GM13977 (cell line): Measurements from ENCODE around the gene SLC12A7.
"Not testable (repeated sequence)": the region's sequence is repeated elsewhere in the genome, so short reads cannot be mapped to it uniquely, and the experiment has no call there.

Experiments used
- DNase-seq: peaks from one replicate; pipeline ENCODE4 v3.0.0; 2012; ENCODE audit warnings: low spot score
- in situ Hi-C: fragments of 300-500 bp; cut with MboI; formaldehyde crosslinking; loops from one replicate; pipeline ENCODE4 v1.12.0; 2022; ENCODE audit warnings: low sequenced_read_pairs, low pct_unique_long_range_greater_than_20kb, mixed read lengths, inconsistent platforms; ENCODE audit not compliant: unreplicated experiment
- TF ChIP-seq, protein P1 (sequence below): IDR thresholded peaks from 2 replicates; pipeline ENCODE4 v1.5.1; 2012; ENCODE audit warnings: mild to moderate bottlenecking, control low read depth; ENCODE audit not compliant: insufficient read depth; ENCODE audit errors: extremely low read depth, missing control alignments

The SLC12A7 gene

DNA sequence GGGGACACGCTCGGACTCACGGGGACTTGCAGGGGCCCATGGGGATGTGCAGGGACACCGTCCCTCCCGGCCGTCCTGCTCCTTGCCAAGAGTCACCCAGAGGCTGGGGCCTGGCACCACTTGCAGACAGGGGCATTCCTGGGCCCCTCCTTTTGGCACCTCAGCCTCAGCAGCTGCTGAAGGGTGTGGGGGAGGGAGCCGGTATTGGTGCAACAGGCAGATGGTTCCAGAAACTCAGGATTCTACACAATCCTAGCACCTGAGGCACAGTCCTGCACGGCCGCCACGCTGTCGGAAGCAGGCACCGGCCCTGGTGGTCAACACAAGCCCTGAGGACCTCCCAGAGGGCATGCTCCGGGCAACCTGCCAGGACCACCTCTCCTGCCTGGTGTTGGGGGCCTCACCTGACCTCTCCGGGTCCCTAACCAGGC is 19.3 kb upstream of the SLC12A7 start:
- in situ Hi-C loops, result no loop called here
- no peak for DNase-seq
- TF ChIP-seq, protein P1, sequence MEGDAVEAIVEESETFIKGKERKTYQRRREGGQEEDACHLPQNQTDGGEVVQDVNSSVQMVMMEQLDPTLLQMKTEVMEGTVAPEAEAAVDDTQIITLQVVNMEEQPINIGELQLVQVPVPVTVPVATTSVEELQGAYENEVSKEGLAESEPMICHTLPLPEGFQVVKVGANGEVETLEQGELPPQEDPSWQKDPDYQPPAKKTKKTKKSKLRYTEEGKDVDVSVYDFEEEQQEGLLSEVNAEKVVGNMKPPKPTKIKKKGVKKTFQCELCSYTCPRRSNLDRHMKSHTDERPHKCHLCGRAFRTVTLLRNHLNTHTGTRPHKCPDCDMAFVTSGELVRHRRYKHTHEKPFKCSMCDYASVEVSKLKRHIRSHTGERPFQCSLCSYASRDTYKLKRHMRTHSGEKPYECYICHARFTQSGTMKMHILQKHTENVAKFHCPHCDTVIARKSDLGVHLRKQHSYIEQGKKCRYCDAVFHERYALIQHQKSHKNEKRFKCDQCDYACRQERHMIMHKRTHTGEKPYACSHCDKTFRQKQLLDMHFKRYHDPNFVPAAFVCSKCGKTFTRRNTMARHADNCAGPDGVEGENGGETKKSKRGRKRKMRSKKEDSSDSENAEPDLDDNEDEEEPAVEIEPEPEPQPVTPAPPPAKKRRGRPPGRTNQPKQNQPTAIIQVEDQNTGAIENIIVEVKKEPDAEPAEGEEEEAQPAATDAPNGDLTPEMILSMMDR, result no peak

DNA sequence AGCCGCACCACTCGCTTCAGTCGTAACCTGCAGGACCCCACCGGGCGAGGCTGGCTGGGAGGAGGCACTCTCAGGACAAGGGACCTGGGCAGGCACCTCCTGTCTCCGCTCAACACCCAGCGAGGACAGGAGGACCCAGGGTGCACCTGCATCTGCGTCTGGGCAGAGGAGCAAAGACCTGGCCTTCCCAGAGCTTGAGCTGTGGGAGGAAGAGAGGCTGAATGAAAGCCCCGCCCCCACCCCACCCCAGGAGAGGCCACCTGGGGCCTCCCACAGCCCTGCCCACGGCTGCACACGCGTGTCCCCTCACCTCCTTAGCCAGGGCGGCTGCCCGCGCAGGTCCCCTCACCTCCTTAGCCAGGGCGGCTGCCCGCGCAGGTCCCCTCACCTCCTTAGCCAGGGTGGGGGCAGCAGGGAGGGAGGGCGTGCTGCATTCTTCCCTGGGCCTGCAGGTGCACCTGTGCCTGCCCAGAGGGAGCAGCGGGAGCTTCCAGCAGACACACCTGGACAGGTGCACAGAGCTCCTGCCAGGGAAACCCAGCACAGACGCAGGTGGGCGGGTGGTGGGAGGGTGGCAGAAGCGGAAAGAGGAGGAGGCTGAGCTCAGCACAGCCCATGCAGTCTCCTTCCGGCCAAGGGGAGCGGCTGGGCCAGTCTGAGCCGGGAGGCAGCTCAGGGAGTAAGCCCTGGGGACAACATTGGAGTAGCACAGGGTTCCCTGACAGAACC is 18.5 kb upstream of the SLC12A7 start:
- TF ChIP-seq, protein P1, result no peak
- no peak for DNase-seq
- in situ Hi-C loops, result no loop called here

DNA sequence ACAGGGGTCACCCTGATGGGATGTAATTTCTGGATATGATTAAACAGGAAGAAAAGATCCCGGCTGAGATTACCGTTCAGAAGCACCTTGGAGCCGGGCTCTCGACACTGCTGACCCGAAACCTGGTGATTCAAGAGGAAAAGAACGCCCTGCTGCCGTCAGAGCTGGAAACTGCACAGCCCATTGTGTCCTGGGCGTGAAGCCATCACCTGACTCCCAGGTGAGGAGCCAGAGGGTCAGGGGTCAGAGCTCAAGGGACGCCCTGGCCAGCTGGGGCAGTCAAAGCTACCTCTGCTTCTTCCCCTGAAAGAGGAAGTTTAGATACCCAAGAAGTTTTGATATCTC is 17.8 kb upstream of the SLC12A7 start:
- in situ Hi-C loops, result no loop called here
- DNase-seq, result no peak
- TF ChIP-seq, protein P1, result no peak

DNA sequence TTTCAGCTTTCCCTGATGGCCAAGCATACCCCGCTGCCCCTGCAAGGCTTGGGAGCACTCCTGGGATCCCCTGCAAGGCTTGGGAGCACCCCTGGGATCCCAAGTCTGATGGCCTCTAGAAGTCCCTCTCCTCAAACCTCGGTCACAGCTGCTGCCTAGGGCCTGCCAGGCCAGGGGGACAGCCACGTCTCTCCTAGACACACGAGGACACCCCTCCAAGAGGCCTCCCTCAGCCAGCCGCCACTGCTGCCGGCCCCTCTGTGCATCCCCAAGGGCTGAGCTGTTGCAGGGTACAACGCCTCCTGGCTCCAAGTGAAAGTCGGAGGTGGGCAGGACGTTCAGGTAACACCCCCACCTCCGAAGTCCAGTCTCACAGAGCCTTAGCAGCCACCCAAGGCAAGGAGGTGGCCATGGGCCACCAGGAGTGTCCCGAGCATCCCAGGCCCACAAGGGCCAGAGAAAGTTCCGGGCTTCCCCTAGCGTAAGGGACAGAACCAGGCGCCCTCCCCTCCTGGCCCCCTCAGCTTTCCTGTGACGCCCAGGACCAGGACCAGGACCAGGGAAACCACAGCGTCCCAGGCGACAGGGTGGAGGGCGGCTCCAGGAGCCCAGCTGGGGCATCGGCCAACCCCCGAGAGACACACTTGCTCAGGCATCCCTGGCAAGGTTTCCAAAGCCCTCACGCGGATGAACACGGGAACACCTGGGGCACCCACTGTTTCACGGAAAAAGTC is 17.3 kb upstream of the SLC12A7 start:
- in situ Hi-C loops, result no loop called here
- TF ChIP-seq, protein P1, result no peak
- no peak for DNase-seq

DNA sequence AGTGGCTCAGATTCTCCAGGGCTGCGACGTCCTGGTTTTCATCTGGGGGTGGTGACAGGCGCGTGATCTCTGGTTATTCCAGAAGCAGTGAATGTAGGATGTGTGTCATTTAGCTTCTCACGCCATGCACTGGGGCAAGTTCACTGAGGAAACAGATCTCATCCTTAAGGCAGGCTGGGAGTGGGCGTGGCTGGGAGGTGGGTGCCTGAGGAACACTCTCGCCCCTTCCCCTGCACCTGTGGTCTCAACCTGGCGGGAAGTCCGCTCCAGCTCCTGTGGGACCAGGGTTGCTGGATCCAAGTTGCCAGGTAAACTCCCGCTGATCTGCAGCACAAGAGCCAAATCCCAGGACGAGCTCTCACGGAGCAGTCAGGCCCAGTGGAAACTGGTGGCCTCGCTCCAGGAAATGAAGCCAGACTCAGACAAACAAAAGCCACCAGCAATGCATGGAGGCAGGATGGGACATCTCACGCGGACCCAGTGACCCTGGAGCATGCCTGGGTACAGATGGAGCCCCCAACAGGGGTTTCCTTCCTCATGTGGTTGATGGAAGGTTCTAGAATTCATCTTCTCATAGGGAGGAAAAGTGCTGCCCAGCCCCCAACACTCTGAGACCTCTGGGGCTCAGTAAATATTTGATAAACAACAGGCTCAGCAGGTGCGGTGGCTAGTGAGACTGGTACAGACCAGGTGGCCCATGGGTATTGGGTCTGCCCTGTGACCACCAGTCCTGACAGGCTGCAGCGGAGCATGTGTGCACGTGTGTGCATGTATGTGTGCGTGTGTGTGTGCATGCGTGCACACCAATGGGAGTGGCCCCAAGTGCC is 16.3 kb upstream of the SLC12A7 start:
- in situ Hi-C loops, result no loop called here
- DNase-seq, result no peak
- TF ChIP-seq, protein P1, result no peak

DNA sequence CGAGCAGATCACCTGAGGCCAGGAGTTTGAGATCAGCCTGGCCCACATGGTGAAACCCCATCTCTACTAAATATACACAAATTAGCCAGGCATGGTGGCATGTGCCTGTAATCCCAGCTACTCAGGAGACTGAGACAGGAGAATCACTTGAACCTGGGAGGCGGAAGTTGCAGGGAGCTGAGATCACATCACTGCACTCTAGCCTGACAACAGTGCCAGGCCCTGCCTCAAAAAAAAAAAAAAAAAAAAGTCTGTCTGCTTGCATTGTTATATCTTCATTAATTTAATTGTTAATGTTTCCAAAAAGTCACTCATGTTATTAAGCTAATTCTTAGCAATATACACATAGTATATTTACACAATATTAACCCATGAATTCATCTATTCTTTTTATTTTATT is 13.8 kb upstream of the SLC12A7 start:
- in situ Hi-C loops, result not testable (repeated sequence)

DNA sequence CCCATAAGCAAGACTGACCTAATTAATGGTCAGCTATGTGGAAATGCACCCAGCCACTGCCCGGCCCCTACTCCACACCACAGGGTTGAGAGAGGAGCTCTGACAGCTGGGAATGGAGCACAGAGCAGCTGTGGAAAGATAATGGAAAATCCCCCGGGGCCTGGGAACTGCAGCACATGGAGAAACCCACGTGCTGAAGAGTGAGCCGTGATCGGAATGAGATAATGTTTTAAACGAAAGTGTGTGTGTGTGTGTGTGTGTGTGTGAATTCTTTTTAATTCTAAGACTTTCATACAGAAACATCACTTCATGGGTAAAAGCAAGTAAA is 13.1 kb upstream of the SLC12A7 start:
- in situ Hi-C loops, result no loop called here
- DNase-seq, result no peak
- TF ChIP-seq, protein P1, result no peak

More for the DNA sequence above, 13.8 kb upstream of the SLC12A7 start:
- DNase-seq, result not testable (repeated sequence)
